Measurements from ENCODE around the gene SCFD2. TPM values are rescaled to one million over a fixed set of nuclear protein-coding genes. Genes with fewer than 3 reads are reported as not detected.

SCFD2 gene
- total RNA-seq, 1 experiment from 2014 or later: 12.4 TPM

DNA sequence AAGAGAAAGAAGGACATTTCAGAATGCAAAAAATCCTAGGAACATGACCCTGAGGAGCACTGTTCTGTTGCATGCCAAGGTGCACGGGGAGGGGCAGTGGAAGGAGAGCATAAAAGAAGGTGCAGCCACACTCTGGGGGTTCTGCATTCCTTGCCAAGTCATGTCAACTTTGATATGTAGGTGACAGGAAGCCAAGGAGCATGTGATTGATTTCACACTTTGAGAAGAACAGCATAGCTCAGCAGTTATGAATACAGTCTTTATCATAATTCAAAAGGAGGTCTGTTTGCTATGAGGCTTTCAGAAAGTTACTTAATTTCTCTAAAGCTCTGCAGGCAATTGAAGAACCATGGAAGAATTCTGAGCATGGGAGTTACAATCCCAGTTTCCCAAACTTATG lies 50.6 kb downstream of the SCFD2 start:
- no peak overlapping the region for H3K4me3 Mint-ChIP-seq
- H3K9me3 Mint-ChIP-seq: no peaks in the 10 kb centered on the region
- POLR2A ChIA-PET: no interaction called here
- CTCF ChIA-PET: interaction anchor here (0.5 kb wide), 1 partner anchor 403 kb away, joined by 5 read pairs; no protein-coding TSS in a partner anchor
- H3K36me3 Mint-ChIP-seq: no peaks in the 10 kb centered on the region
- no peak overlapping the region for H3K27ac Mint-ChIP-seq
- no peak for ATAC-seq
- no peaks in the 10 kb centered on the region for H3K27me3 Mint-ChIP-seq (ENCODE audit: low read depth)
- H3K4me1 Mint-ChIP-seq: peaks cover 22% of the 10 kb centered on the region
- TF ChIP-seq CREM (CRISPR knock-in tag; IDR thresholded peaks at IDR 0.05): no peak
- no peak for DNase-seq (ENCODE audit: low spot score)

GRCh38 chr4:53314252-53314651 lies 51.6 kb downstream of the SCFD2 start:
- H3K27me3 Mint-ChIP-seq (ENCODE audit: low read depth): no peaks in the 10 kb centered on the region
- TF ChIP-seq, protein P1, sequence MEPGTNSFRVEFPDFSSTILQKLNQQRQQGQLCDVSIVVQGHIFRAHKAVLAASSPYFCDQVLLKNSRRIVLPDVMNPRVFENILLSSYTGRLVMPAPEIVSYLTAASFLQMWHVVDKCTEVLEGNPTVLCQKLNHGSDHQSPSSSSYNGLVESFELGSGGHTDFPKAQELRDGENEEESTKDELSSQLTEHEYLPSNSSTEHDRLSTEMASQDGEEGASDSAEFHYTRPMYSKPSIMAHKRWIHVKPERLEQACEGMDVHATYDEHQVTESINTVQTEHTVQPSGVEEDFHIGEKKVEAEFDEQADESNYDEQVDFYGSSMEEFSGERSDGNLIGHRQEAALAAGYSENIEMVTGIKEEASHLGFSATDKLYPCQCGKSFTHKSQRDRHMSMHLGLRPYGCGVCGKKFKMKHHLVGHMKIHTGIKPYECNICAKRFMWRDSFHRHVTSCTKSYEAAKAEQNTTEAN (CRISPR knock-in tag; IDR thresholded peaks at IDR 0.05): no peak
- TF ChIP-seq, protein P2, sequence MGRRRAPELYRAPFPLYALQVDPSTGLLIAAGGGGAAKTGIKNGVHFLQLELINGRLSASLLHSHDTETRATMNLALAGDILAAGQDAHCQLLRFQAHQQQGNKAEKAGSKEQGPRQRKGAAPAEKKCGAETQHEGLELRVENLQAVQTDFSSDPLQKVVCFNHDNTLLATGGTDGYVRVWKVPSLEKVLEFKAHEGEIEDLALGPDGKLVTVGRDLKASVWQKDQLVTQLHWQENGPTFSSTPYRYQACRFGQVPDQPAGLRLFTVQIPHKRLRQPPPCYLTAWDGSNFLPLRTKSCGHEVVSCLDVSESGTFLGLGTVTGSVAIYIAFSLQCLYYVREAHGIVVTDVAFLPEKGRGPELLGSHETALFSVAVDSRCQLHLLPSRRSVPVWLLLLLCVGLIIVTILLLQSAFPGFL (CRISPR knock-in tag; IDR thresholded peaks at IDR 0.05; ENCODE audit: borderline replicate concordance): no peak
- TF ChIP-seq ZNF317 (CRISPR knock-in tag; IDR thresholded peaks at IDR 0.05; ENCODE audit: borderline replicate concordance, low read depth): no peak
- TF ChIP-seq NFATC4 (CRISPR knock-in tag; IDR thresholded peaks at IDR 0.05): no peak
- TF ChIP-seq, protein P3, sequence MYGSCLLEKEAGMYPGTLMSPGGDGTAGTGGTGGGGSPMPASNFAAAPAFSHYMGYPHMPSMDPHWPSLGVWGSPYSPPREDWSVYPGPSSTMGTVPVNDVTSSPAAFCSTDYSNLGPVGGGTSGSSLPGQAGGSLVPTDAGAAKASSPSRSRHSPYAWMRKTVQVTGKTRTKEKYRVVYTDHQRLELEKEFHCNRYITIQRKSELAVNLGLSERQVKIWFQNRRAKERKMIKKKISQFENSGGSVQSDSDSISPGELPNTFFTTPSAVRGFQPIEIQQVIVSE (CRISPR knock-in tag; IDR thresholded peaks at IDR 0.05; ENCODE audit: borderline replicate concordance): no peak
- TF ChIP-seq, protein P4, sequence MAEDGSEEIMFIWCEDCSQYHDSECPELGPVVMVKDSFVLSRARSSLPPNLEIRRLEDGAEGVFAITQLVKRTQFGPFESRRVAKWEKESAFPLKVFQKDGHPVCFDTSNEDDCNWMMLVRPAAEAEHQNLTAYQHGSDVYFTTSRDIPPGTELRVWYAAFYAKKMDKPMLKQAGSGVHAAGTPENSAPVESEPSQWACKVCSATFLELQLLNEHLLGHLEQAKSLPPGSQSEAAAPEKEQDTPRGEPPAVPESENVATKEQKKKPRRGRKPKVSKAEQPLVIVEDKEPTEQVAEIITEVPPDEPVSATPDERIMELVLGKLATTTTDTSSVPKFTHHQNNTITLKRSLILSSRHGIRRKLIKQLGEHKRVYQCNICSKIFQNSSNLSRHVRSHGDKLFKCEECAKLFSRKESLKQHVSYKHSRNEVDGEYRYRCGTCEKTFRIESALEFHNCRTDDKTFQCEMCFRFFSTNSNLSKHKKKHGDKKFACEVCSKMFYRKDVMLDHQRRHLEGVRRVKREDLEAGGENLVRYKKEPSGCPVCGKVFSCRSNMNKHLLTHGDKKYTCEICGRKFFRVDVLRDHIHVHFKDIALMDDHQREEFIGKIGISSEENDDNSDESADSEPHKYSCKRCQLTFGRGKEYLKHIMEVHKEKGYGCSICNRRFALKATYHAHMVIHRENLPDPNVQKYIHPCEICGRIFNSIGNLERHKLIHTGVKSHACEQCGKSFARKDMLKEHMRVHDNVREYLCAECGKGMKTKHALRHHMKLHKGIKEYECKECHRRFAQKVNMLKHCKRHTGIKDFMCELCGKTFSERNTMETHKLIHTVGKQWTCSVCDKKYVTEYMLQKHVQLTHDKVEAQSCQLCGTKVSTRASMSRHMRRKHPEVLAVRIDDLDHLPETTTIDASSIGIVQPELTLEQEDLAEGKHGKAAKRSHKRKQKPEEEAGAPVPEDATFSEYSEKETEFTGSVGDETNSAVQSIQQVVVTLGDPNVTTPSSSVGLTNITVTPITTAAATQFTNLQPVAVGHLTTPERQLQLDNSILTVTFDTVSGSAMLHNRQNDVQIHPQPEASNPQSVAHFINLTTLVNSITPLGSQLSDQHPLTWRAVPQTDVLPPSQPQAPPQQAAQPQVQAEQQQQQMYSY (CRISPR knock-in tag; IDR thresholded peaks at IDR 0.05): no peak
- TF ChIP-seq HMGXB4 (CRISPR knock-in tag; IDR thresholded peaks at IDR 0.05): no peak
- no peak for TF ChIP-seq ZNF121 (CRISPR knock-in tag; IDR thresholded peaks at IDR 0.05)
- TF ChIP-seq HMGA2 (CRISPR knock-in tag; IDR thresholded peaks at IDR 0.05): no peak
- TF ChIP-seq, protein P5, sequence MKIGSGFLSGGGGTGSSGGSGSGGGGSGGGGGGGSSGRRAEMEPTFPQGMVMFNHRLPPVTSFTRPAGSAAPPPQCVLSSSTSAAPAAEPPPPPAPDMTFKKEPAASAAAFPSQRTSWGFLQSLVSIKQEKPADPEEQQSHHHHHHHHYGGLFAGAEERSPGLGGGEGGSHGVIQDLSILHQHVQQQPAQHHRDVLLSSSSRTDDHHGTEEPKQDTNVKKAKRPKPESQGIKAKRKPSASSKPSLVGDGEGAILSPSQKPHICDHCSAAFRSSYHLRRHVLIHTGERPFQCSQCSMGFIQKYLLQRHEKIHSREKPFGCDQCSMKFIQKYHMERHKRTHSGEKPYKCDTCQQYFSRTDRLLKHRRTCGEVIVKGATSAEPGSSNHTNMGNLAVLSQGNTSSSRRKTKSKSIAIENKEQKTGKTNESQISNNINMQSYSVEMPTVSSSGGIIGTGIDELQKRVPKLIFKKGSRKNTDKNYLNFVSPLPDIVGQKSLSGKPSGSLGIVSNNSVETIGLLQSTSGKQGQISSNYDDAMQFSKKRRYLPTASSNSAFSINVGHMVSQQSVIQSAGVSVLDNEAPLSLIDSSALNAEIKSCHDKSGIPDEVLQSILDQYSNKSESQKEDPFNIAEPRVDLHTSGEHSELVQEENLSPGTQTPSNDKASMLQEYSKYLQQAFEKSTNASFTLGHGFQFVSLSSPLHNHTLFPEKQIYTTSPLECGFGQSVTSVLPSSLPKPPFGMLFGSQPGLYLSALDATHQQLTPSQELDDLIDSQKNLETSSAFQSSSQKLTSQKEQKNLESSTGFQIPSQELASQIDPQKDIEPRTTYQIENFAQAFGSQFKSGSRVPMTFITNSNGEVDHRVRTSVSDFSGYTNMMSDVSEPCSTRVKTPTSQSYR (CRISPR knock-in tag; IDR thresholded peaks at IDR 0.05): no peak
- TF ChIP-seq FOXP4 (CRISPR knock-in tag; IDR thresholded peaks at IDR 0.05): no peak

More at GRCh38 chr4:53314252-53314651, 51.6 kb downstream of the SCFD2 start:
- Mint-ChIP-seq H3K4me1 (peaks cover 22% of the 10 kb centered on the region), H3K27ac (no peak overlapping the region), H3K9me3 (no peaks in the 10 kb centered on the region), H3K4me3 (no peak overlapping the region), H3K36me3 (no peaks in the 10 kb centered on the region)
- ChIA-PET POLR2A (no interaction called here), CTCF (interaction anchor here (1.2 to 1.4 kb wide), 5 partner anchors 8 to 919 kb away, joined by 3 to 12 read pairs (median 4); no protein-coding TSS in a partner anchor)
- DNase-seq (ENCODE audit: low spot score) (no peak), ATAC-seq (no peak)

All from WTC11 (cell line).